H1 (cell line): Measurements from ENCODE around the gene RUVBL1. TPM values are rescaled to one million over a fixed set of nuclear protein-coding genes. Genes with fewer than 3 reads are reported as not detected.

Experiments used
- CTCF ChIA-PET: fragments of 300-600 bp; sonication (Branson Sonifier 250); formaldehyde crosslinking; loops from one replicate; lab custom pipeline; 2021; ENCODE audit not compliant: partially characterized antibody; lab: Charles Lee
- POLR2A ChIA-PET: fragments of 300-600 bp; sonication (Branson Sonifier 250); formaldehyde crosslinking; loops from one replicate; lab custom pipeline; 2021; ENCODE audit warnings: inconsistent platforms; ENCODE audit not compliant: partially characterized antibody; lab: Charles Lee
- DNase-seq, 2 experiments: peaks; one replicate each; pipeline versions ENCODE4 v3.0.0 to v3.0.0-alpha.2; 2010 to 2022; ENCODE audit warnings: low spot score in 2 of 2, low read depth in 1 of 2, mixed read lengths in 1 of 2
- FAIRE-seq: peaks from 2 replicates; lab custom pipeline; 2011; peaks lifted over from hg19 to GRCh38; lab: Jason Lieb, UNC
- H2AFZ ChIP-seq: 2 replicates; pipeline ENCODE4 v1.8.1; 2012; ENCODE audit warnings: low read length, inconsistent platforms
- H2AK5ac ChIP-seq: 2 replicates; pipeline ENCODE4 v1.6.1; 2013; ENCODE audit warnings: low read depth, low read length
- H2BK120ac ChIP-seq: replicated peaks from 2 replicates; pipeline ENCODE3; 2013; ENCODE audit warnings: low read depth, low read length, inconsistent platforms
- H2BK12ac ChIP-seq: 2 replicates; pipeline ENCODE4 v1.6.1; 2013; ENCODE audit warnings: low read depth, low read length
- H2BK15ac ChIP-seq: 2 replicates; pipeline ENCODE4 v1.6.1; 2013; ENCODE audit warnings: low read length
- H2BK20ac ChIP-seq: 2 replicates; pipeline ENCODE4 v1.6.1; 2013; ENCODE audit warnings: low read length
- H2BK5ac ChIP-seq: 2 replicates; pipeline ENCODE4 v1.6.1; 2013; ENCODE audit warnings: low read depth, low read length
- H3K14ac ChIP-seq: 2 replicates; pipeline ENCODE4 v1.6.1; 2013; ENCODE audit warnings: inconsistent platforms; ENCODE audit not compliant: insufficient read length
- H3K18ac ChIP-seq: 2 replicates; pipeline ENCODE4 v1.6.1; 2013; ENCODE audit warnings: low read length; ENCODE audit errors: extremely low read depth
- H3K23ac ChIP-seq: 2 replicates; pipeline ENCODE4 v1.6.1; 2013; ENCODE audit warnings: inconsistent platforms; ENCODE audit not compliant: insufficient read length
- H3K23me2 ChIP-seq: 2 replicates; pipeline ENCODE4 v1.6.1; 2013; ENCODE audit warnings: low read depth, low read length
- H3K27ac ChIP-seq: 2 replicates; pipeline ENCODE4 v1.6.1; 2011; ENCODE audit warnings: low read depth, low read length, inconsistent platforms
- H3K27me3 ChIP-seq, 4 experiments: replicated peaks in 1 of 4; 1 replicate in 1 of 4; 2 replicates in 3 of 4; pipeline versions ENCODE4 v1.6.1 to v1.8.1; 2011 to 2013; ENCODE audit warnings: low read length in 3 of 4, mild to moderate bottlenecking in 3 of 4, inconsistent platforms in 2 of 4, mixed read lengths in 2 of 4, moderate library complexity in 1 of 4; ENCODE audit not compliant: control insufficient read depth in 3 of 4, insufficient read depth in 3 of 4; ENCODE audit errors: extremely low read depth in 1 of 4
- H3K36me3 ChIP-seq, 4 experiments: 2 replicates each; pipeline versions ENCODE4 v1.6.1 to v1.8.1; 2011 to 2013; ENCODE audit warnings: mild to moderate bottlenecking in 4 of 4, low read length in 3 of 4, moderate library complexity in 2 of 4, control low read depth in 1 of 4, inconsistent platforms in 1 of 4; ENCODE audit not compliant: insufficient read depth in 4 of 4, control insufficient read depth in 2 of 4
- H3K4ac ChIP-seq: replicated peaks from 2 replicates; pipeline ENCODE3; 2013; ENCODE audit warnings: low read length, low read depth, mixed read lengths, inconsistent platforms; ENCODE audit not compliant: insufficient read length
- H3K4me1 ChIP-seq, 4 experiments: replicated peaks in 1 of 4; 1 replicate in 1 of 4; 2 replicates in 3 of 4; pipeline versions ENCODE4 v1.6.1 to v1.8.1; 2011 to 2013; ENCODE audit warnings: low read length in 3 of 4, inconsistent platforms in 2 of 4, mixed read lengths in 1 of 4; ENCODE audit not compliant: insufficient read depth in 4 of 4, control insufficient read depth in 3 of 4
- H3K4me2 ChIP-seq, 2 experiments: 2 replicates each; pipeline versions ENCODE4 v1.6.1 to v1.8.1; 2011 to 2013; ENCODE audit warnings: low read depth in 2 of 2, low read length in 2 of 2, control low read depth in 1 of 2, inconsistent platforms in 1 of 2, mild to moderate bottlenecking in 1 of 2; ENCODE audit not compliant: insufficient read depth in 1 of 2
- H3K4me3 ChIP-seq, 4 experiments: fragments of 200-600, 300-600 bp in 1 of 4; sonication (generic), shearing (Covaris generic), sonication (Bioruptor Twin) in 1 of 4; 2 replicates each; pipeline versions ENCODE4 v1.5.1 to v1.8.1; 2011 to 2016; ENCODE audit warnings: low read length in 4 of 4, low read depth in 3 of 4, control low read depth in 2 of 4, inconsistent platforms in 2 of 4, mild to moderate bottlenecking in 2 of 4, mixed read lengths in 1 of 4, moderate library complexity in 1 of 4; ENCODE audit not compliant: insufficient read depth in 2 of 4; ENCODE audit errors: extremely low read depth in 1 of 4
- H3K56ac ChIP-seq: replicated peaks from 2 replicates; pipeline ENCODE3; 2013; ENCODE audit warnings: low read depth, mild to moderate bottlenecking, mixed read lengths, low read length, inconsistent platforms; ENCODE audit not compliant: insufficient read length
- H3K79me1 ChIP-seq: 2 replicates; pipeline ENCODE4 v1.6.1; 2013; ENCODE audit warnings: low read depth, low read length, control low read depth
- H3K79me2 ChIP-seq, 2 experiments: 2 replicates each; pipeline versions ENCODE4 v1.6.1 to v1.8.1; 2012 to 2013; ENCODE audit warnings: low read length in 2 of 2, mild to moderate bottlenecking in 2 of 2, inconsistent platforms in 1 of 2; ENCODE audit not compliant: insufficient read depth in 2 of 2, control insufficient read depth in 1 of 2
- H3K9ac ChIP-seq, 4 experiments: replicated peaks in 1 of 4; 1 replicate in 1 of 4; 2 replicates in 3 of 4; pipeline versions ENCODE4 v1.6.1 to v1.8.1; 2011 to 2013; ENCODE audit warnings: low read depth in 3 of 4, low read length in 3 of 4, control low read depth in 2 of 4, mild to moderate bottlenecking in 2 of 4, moderate library complexity in 2 of 4, inconsistent platforms in 1 of 4; ENCODE audit errors: extremely low read depth in 1 of 4
- H3K9me3 ChIP-seq, 2 experiments: 2 replicates each; pipeline versions ENCODE4 v1.6.1 to v1.8.1; 2012 to 2013; ENCODE audit warnings: mild to moderate bottlenecking in 2 of 2, moderate library complexity in 2 of 2, control low read depth in 1 of 2, inconsistent platforms in 1 of 2, low read depth in 1 of 2, low read length in 1 of 2, mixed read lengths in 1 of 2; ENCODE audit not compliant: insufficient read depth in 2 of 2
- H4K20me1 ChIP-seq, 2 experiments: replicated peaks in 1 of 2; 2 replicates each; pipeline versions ENCODE3 to v1.8.1; 2011 to 2013; ENCODE audit warnings: inconsistent platforms in 2 of 2, low read length in 2 of 2, mild to moderate bottlenecking in 1 of 2; ENCODE audit not compliant: insufficient read depth in 2 of 2, control insufficient read depth in 1 of 2
- H4K5ac ChIP-seq: 2 replicates; pipeline ENCODE4 v1.6.1; 2013; ENCODE audit warnings: low read length, low read depth, mixed read lengths, inconsistent platforms; ENCODE audit not compliant: insufficient read length
- H4K8ac ChIP-seq: 2 replicates; pipeline ENCODE4 v1.8.0; 2013; ENCODE audit warnings: mild to moderate bottlenecking, moderate library complexity, low read length, inconsistent platforms; ENCODE audit not compliant: insufficient read depth; ENCODE audit errors: extremely low read depth
- H4K91ac ChIP-seq: replicated peaks from 2 replicates; pipeline ENCODE3; 2013; ENCODE audit warnings: low read length, mixed read lengths, inconsistent platforms; ENCODE audit not compliant: insufficient read length
- ASH2L ChIP-seq: fragments of 200-600, 300-600 bp; sonication (generic); IDR thresholded peaks from one replicate; pipeline ENCODE4 v1.7.1; 2017; ENCODE audit warnings: low read length
- CBX8 ChIP-seq: fragments of 300-800, 300-1000 bp; sonication (generic); IDR thresholded peaks from 2 replicates; pipeline ENCODE4 v1.7.1; 2016; ENCODE audit warnings: low read depth, low read length, borderline replicate concordance
- EGR1 ChIP-seq: IDR thresholded peaks from 2 replicates; pipeline ENCODE4 v1.6.1; 2011; ENCODE audit warnings: low read depth, low read length, borderline replicate concordance
- FOSL1 ChIP-seq: IDR thresholded peaks from 2 replicates; pipeline ENCODE4 v1.6.1; 2011; ENCODE audit warnings: mild to moderate bottlenecking, low read depth, low read length, moderate library complexity; ENCODE audit not compliant: insufficient read depth
- GABPA ChIP-seq: IDR thresholded peaks from 2 replicates; pipeline ENCODE4 v1.6.1; 2011; ENCODE audit warnings: mild to moderate bottlenecking, low read length, moderate library complexity, borderline replicate concordance; ENCODE audit not compliant: insufficient read depth
- SP4 ChIP-seq: IDR thresholded peaks from 2 replicates; pipeline ENCODE4 v1.6.1; 2012; ENCODE audit warnings: low read length, inconsistent platforms
- SRF ChIP-seq: IDR thresholded peaks from 2 replicates; pipeline ENCODE4 v1.6.1; 2011; ENCODE audit warnings: mild to moderate bottlenecking, low read depth, low read length, moderate library complexity
- TAF1 ChIP-seq: IDR thresholded peaks from 2 replicates; pipeline ENCODE4 v1.6.1; 2011; ENCODE audit warnings: mild to moderate bottlenecking, low read depth, low read length
- TAF7 ChIP-seq: optimal IDR thresholded peaks from 2 replicates; pipeline ENCODE3; 2011; ENCODE audit warnings: low read depth, mild to moderate bottlenecking, inconsistent platforms, low read length, moderate library complexity, borderline replicate concordance
- TCF12 ChIP-seq: IDR thresholded peaks from 2 replicates; pipeline ENCODE4 v1.6.1; 2011; ENCODE audit warnings: low read depth, mild to moderate bottlenecking, low read length
- TEAD4 ChIP-seq: IDR thresholded peaks from 2 replicates; pipeline ENCODE4 v1.6.1; 2012; ENCODE audit warnings: low read depth, low read length, inconsistent platforms, mixed read lengths
- WGBS, 2 experiments: shearing (Covaris generic) in 1 of 2; methylation state at CpG; one replicate each; pipeline versions ENCODE4 v1.1.6 to v1.1.7; 2013 to 2015; ENCODE audit warnings: low lambda C conversion rate in 2 of 2, mixed read lengths in 2 of 2, inconsistent platforms in 1 of 2, low coverage in 1 of 2, missing lambda C conversion rate in 1 of 2; ENCODE audit not compliant: insufficient replicate concordance in 2 of 2, insufficient coverage in 1 of 2, insufficient read length in 1 of 2; ENCODE audit errors: extremely low coverage in 1 of 2, missing lambda C conversion rate in 1 of 2; 5-methylcytosine and 5-hydroxymethylcytosine counted together
- polyA plus RNA-seq, 7 experiments: library from polyadenylated mRNA; depleted of rRNA in 3 of 7; stranded (reverse) in 5 of 7; unstranded in 2 of 7; fragments of >200 nt in 5 of 7; fragments of 200-250 nt in 2 of 7; gene quantifications; 1 replicate in 5 of 7; 2 replicates in 1 of 7; 4 replicates in 1 of 7; pipeline versions ENCODE4 v1.2.1 to v1.2.3, GENCODE V29; 2011 to 2013; ENCODE audit warnings: missing spikeins in 2 of 7, mixed read lengths in 2 of 7
- total RNA-seq: library from RNA; stranded (reverse); fragmentation: NEBNext Ultra II Directional; extraction: Animal tissue kit (Norgen Biotek cat#: 25700); gene quantifications from 2 replicates; pipeline ENCODE4 v1.2.1, GENCODE V29; 2021
- TF ChIP-seq, protein P1 (sequence below): IDR thresholded peaks from 2 replicates; pipeline ENCODE4 v1.6.1; 2012; ENCODE audit warnings: inconsistent platforms
- TF ChIP-seq, protein P2 (sequence below): IDR thresholded peaks from 2 replicates; pipeline ENCODE4 v1.6.1; 2012; ENCODE audit warnings: inconsistent platforms

The RUVBL1 gene
- total and polyA plus RNA-seq, 2 of the 8 experiments (the other 6 are each of a cell fraction or from before 2014, with no cell fraction given): 112 to 135 TPM

DNA sequence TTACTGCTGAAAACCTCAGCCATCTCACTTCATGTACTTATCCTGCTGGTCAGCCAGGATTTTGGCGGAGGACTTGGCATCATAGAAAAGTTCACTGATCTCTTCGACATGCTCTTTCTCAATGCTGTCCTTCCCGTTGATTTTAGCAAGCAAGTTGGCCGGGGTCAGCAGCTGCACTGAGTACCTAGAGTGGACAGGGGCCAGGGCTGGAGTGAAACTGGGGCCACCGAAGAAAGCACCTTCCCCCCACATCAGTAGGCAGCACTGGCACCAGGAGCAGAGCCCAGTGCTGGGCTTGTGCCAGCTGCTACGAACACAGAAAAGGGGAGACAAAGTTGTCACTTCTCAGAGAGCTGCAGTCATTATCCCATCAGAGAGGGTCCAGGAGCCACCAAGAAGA lies 42.4 kb downstream of the RUVBL1 start:
- H4K8ac ChIP-seq: no peak overlapping the region
- no peak overlapping the region for H2BK12ac ChIP-seq
- no peak overlapping the region for H2BK20ac ChIP-seq
- 96% methylated on average over 6 of the region's 6 CpGs; no CpG with 5 or more reads in 1 of the 2 experiments for WGBS, 2 experiments
- no peak overlapping the region for H2BK120ac ChIP-seq
- no peak overlapping the region for H3K23ac ChIP-seq
- H3K4me3 ChIP-seq: no peak overlapping the region
- H3K27ac ChIP-seq: no peak overlapping the region
- H3K4me2 ChIP-seq: no peak overlapping the region
- H2BK15ac ChIP-seq: no peak overlapping the region
- H3K18ac ChIP-seq: no peak overlapping the region
- no peak overlapping the region for H4K5ac ChIP-seq
- POLR2A ChIA-PET: interaction anchor here (1.4 kb wide), 1 partner anchor 8 kb away, joined by 3 read pairs; no protein-coding TSS in a partner anchor
- H2AFZ ChIP-seq: no peak overlapping the region
- H3K27me3 ChIP-seq: peaks cover 0 to 5% (median 2%) of the 10 kb centered on the region in 4 experiments; a peak in 3 of 7 replicates
- H3K4me1 ChIP-seq: peaks cover 0 to 13% (median 9%) of the 10 kb centered on the region in 4 experiments; a peak in 5 of 7 replicates
- peaks cover 10 to 59% (median 39%) of the 10 kb centered on the region in 4 experiments for H3K36me3 ChIP-seq
- H2AK5ac ChIP-seq: no peak overlapping the region
- H3K79me2 ChIP-seq: no peaks in the 10 kb centered on the region
- H3K14ac ChIP-seq: no peak overlapping the region
- H4K20me1 ChIP-seq: peaks cover 18 to 33% of the 10 kb centered on the region in 2 experiments
- H3K56ac ChIP-seq: no peak overlapping the region
- no peak for FAIRE-seq
- H3K79me1 ChIP-seq: no peaks in the 10 kb centered on the region; the same call in 1 of the 2 replicates
- no peak overlapping the region for H4K91ac ChIP-seq
- H3K23me2 ChIP-seq: peaks cover 6% of the 10 kb centered on the region; the same call in 1 of the 2 replicates
- H3K9ac ChIP-seq: no peak overlapping the region
- H3K4ac ChIP-seq: no peak overlapping the region
- CTCF ChIA-PET: interaction anchor here (0.8 to 1.7 kb wide), 3 partner anchors 10 to 14 kb away, joined by 3 to 5 read pairs (median 5); no protein-coding TSS in a partner anchor
- DNase-seq: no peak
- H2BK5ac ChIP-seq: no peak overlapping the region
- H3K9me3 ChIP-seq: no peaks in the 10 kb centered on the region
- TF ChIP-seq GABPA: no peak
- no peak for TF ChIP-seq CBX8
- no peak for TF ChIP-seq SRF
- no peak for TF ChIP-seq EGR1
- no peak for TF ChIP-seq ASH2L
- TF ChIP-seq, protein P1, sequence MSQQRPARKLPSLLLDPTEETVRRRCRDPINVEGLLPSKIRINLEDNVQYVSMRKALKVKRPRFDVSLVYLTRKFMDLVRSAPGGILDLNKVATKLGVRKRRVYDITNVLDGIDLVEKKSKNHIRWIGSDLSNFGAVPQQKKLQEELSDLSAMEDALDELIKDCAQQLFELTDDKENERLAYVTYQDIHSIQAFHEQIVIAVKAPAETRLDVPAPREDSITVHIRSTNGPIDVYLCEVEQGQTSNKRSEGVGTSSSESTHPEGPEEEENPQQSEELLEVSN: no peak
- no peak for TF ChIP-seq TAF1
- no peak for TF ChIP-seq TCF12
- TF ChIP-seq FOSL1: no peak
- TF ChIP-seq, protein P2, sequence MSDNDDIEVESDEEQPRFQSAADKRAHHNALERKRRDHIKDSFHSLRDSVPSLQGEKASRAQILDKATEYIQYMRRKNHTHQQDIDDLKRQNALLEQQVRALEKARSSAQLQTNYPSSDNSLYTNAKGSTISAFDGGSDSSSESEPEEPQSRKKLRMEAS: no peak
- no peak for TF ChIP-seq TAF7
- no peak for TF ChIP-seq TEAD4
- no peak for TF ChIP-seq SP4
